Activated naive CD8-positive, alpha-beta T cell treated with anti-CD3 and anti-CD28 coated beads, Interleukin-2, amount 10 ng/mL, durations not matched to agents 7 days and 5 days (primary cell): ENCODE data around the gene MAN1C1. TPM values are rescaled to one million over a fixed set of nuclear protein-coding genes. Genes with fewer than 3 reads are reported as not detected.

ENCODE experiments used
- ATAC-seq: fragments of 150-1000 bp; cut with Tn5 transposase; one replicate; pipeline ENCODE4 v1.10.0; 2021; ENCODE audit warnings: low read depth, moderate library complexity
- POLR2A ChIA-PET: fragments of 350-600 bp; sonication (Branson Sonifier 250); formaldehyde crosslinking; loops from one replicate; lab custom pipeline; 2021; ENCODE audit warnings: antibody characterized with exemption; lab: Charles Lee
- DNase-seq: peaks from one replicate; pipeline ENCODE4 v3.0.0; 2021
- H3K27ac Mint-ChIP-seq: one replicate; pipeline ENCODE4 v1.8.0; 2022; ENCODE audit warnings: mild to moderate bottlenecking, mixed read lengths
- H3K27me3 Mint-ChIP-seq: one replicate; pipeline ENCODE4 v1.8.0; 2022; ENCODE audit warnings: mild to moderate bottlenecking, moderate library complexity, mixed read lengths
- H3K36me3 Mint-ChIP-seq: one replicate; pipeline ENCODE4 v1.8.0; 2021; ENCODE audit warnings: mild to moderate bottlenecking, mixed read lengths
- H3K4me1 Mint-ChIP-seq: one replicate; pipeline ENCODE4 v1.8.0; 2021; ENCODE audit warnings: mixed read lengths
- H3K4me3 Mint-ChIP-seq: one replicate; pipeline ENCODE4 v1.8.0; 2022; ENCODE audit warnings: mild to moderate bottlenecking, moderate library complexity, mixed read lengths
- H3K9me3 Mint-ChIP-seq: one replicate; pipeline ENCODE4 v1.8.0; 2021; ENCODE audit warnings: mixed read lengths
- total RNA-seq, 2 experiments: library from RNA; stranded (reverse); gene quantifications; one replicate each; pipeline ENCODE4 v1.2.3, GENCODE V29; 2021

The MAN1C1 gene
- total RNA-seq, 2 experiments from 2014 or later: 20.5 to 20.9 TPM

DNA sequence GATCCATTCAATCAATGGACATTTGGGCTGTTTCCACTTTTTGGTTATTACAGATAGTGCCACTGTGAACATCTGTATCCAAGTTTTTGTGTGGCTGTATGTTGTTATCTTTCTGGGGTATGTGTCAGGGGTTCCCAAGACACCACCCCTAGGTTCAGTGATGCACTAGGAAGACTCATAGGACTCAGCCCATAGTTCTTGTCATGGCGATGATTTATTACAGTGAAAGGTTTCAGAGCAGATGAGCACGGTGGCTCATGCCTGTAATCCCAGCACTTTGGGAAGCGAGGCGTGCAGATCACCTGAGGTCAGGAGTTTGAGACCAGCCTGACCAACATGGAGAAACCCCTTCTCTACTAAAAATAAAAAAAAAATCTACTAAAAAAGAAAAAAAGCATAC is 64.1 kb downstream of the MAN1C1 start:
- peaks cover 16% of the 10 kb centered on the region for H3K36me3 Mint-ChIP-seq
- no peak overlapping the region for H3K4me3 Mint-ChIP-seq
- H3K4me1 Mint-ChIP-seq: peaks cover 35% of the 10 kb centered on the region
- DNase-seq: no peak
- no peak overlapping the region for H3K27ac Mint-ChIP-seq
- POLR2A ChIA-PET: interaction anchor here (0.6 kb wide), 1 partner anchor 18 kb away, joined by 3 read pairs; no protein-coding TSS in a partner anchor
- ATAC-seq: no peak
- no peaks in the 10 kb centered on the region for H3K9me3 Mint-ChIP-seq
- peaks cover 26% of the 10 kb centered on the region for H3K27me3 Mint-ChIP-seq

DNA sequence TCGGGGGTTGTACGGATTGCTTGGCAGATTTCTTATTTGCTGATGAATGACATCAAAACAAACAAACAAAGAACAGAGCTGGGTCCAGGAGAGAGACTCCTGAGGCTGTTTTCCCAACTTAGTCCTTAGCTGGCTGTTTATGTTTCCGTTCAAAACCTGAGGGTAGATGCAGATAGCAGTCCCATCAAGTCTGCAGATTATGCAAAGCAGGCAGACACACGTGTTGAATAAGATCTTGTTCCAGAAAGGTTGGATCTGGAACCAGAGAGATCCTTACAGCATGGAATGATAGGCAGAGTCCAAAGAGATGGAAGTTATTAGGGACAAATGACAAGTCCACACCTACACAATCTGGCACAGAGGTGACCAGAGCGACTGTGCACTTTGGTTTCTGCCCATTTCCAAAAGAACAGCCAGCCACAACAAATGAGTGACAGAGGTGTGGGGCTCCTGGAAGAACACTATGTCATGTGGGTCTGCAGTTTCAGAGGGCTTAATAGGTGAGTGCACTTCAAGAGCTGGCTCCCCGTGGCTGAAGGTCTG is 65.5 kb downstream of the MAN1C1 start:
- no peak for DNase-seq
- ATAC-seq: no peak
- H3K9me3 Mint-ChIP-seq: no peaks in the 10 kb centered on the region
- peaks cover 20% of the 10 kb centered on the region for H3K36me3 Mint-ChIP-seq
- POLR2A ChIA-PET: no interaction called here
- H3K27me3 Mint-ChIP-seq: peaks cover 26% of the 10 kb centered on the region
- no peak overlapping the region for H3K27ac Mint-ChIP-seq
- peaks cover 22% of the 10 kb centered on the region for H3K4me1 Mint-ChIP-seq
- H3K4me3 Mint-ChIP-seq: no peak overlapping the region

DNA sequence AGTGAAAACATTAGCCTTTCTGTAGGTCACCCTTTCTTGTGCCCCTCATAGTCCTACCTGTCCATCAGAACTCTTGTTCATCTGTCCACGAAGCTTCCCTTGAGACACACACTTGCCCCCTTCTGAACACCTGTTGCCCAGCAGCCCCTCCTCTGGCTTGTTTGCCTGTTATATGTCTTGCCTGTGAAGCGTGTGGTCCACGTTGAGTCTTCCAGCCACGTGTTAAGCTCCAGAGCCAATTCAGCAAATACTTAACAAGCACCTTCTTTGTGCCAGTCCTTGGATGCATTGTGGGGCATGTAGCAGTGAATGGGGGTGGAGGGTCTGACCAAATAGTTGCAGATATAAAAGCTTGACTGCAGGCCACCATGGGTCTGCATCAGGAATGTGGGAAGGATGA is 66.6 kb downstream of the MAN1C1 start:
- Mint-ChIP-seq H3K27ac (no peak overlapping the region), H3K36me3 (peaks cover 16% of the 10 kb centered on the region), H3K4me1 (peaks cover 17% of the 10 kb centered on the region), H3K4me3 (no peak overlapping the region), H3K9me3 (no peaks in the 10 kb centered on the region), H3K27me3 (peaks cover 20% of the 10 kb centered on the region)
- POLR2A ChIA-PET: no interaction called here
- ATAC-seq: no peak
- DNase-seq: no peak

- Mint-ChIP-seq H3K9me3 (no peaks in the 10 kb centered on the region), H3K4me3 (no peak overlapping the region), H3K4me1 (peaks cover 16% of the 10 kb centered on the region), H3K36me3 (peaks cover 12% of the 10 kb centered on the region), H3K27ac (no peak overlapping the region), H3K27me3 (peaks cover 18% of the 10 kb centered on the region)
- POLR2A ChIA-PET: no interaction called here
- no peak for DNase-seq
- ATAC-seq: no peak
Measured at GRCh38 chr1:25683731-25684130, 67.1 kb downstream of the MAN1C1 start.

GRCh38 chr1:25684216-25684965 is 67.8 kb downstream of the MAN1C1 start:
- DNase-seq (no peak), ATAC-seq (no peak)
- POLR2A ChIA-PET: no interaction called here
- Mint-ChIP-seq H3K4me3 (no peak overlapping the region), H3K27me3 (peaks cover 15% of the 10 kb centered on the region), H3K4me1 (peaks cover 16% of the 10 kb centered on the region), H3K9me3 (no peaks in the 10 kb centered on the region), H3K36me3 (peaks cover 9% of the 10 kb centered on the region), H3K27ac (no peak overlapping the region)

DNA sequence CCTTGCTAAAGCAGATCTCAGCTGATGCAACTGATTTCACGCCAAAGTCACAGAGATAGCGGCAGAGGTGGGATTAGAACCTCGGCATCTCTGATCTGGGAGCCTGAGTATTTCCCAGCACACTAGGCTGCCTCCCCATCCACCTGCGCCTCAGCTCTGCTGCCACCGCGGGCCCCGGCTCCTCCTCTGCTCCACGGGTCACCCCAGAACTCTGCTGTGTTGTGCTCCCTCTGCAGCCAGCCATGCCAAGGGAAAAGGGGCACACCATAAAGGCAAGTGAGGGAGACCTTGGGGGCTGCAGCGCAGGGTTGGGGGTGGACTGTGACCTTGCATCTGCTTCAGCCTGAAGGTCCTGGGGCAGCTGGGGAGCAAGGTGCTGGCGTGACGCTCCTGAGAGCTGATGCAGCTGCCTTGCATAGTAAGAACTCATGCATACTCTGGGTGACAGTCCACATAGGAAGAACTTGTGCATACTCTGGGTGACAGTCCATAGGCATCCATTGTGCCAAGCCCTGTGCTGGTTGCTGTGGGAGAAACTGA is 68.7 kb downstream of the MAN1C1 start:
- no peak for ATAC-seq
- peaks cover 12% of the 10 kb centered on the region for H3K27me3 Mint-ChIP-seq
- peaks cover 19% of the 10 kb centered on the region for H3K4me1 Mint-ChIP-seq
- H3K27ac Mint-ChIP-seq: no peak overlapping the region
- DNase-seq: no peak
- peaks cover 8% of the 10 kb centered on the region for H3K36me3 Mint-ChIP-seq
- H3K4me3 Mint-ChIP-seq: no peak overlapping the region
- H3K9me3 Mint-ChIP-seq: no peaks in the 10 kb centered on the region
- POLR2A ChIA-PET: no interaction called here

GRCh38 chr1:25685938-25686665 is 69.5 kb downstream of the MAN1C1 start:
- DNase-seq (no peak), ATAC-seq (no peak)
- Mint-ChIP-seq H3K9me3 (no peaks in the 10 kb centered on the region), H3K27ac (no peak overlapping the region), H3K4me1 (peaks cover 24% of the 10 kb centered on the region), H3K27me3 (peaks cover 4% of the 10 kb centered on the region), H3K4me3 (no peak overlapping the region), H3K36me3 (peaks cover 4% of the 10 kb centered on the region)
- POLR2A ChIA-PET: no interaction called here

GRCh38 chr1:25687221-25688017 is 70.8 kb downstream of the MAN1C1 start:
- POLR2A ChIA-PET: interaction anchor here (0.6 kb wide), 1 partner anchor 220 kb away, joined by 3 read pairs; no protein-coding TSS in a partner anchor
- Mint-ChIP-seq H3K27ac (no peak overlapping the region), H3K4me3 (no peak overlapping the region), H3K36me3 (peaks cover 4% of the 10 kb centered on the region), H3K9me3 (no peaks in the 10 kb centered on the region), H3K4me1 (peaks cover 20% of the 10 kb centered on the region), H3K27me3 (peaks cover 4% of the 10 kb centered on the region)
- no peak for DNase-seq
- ATAC-seq: no peak

DNA sequence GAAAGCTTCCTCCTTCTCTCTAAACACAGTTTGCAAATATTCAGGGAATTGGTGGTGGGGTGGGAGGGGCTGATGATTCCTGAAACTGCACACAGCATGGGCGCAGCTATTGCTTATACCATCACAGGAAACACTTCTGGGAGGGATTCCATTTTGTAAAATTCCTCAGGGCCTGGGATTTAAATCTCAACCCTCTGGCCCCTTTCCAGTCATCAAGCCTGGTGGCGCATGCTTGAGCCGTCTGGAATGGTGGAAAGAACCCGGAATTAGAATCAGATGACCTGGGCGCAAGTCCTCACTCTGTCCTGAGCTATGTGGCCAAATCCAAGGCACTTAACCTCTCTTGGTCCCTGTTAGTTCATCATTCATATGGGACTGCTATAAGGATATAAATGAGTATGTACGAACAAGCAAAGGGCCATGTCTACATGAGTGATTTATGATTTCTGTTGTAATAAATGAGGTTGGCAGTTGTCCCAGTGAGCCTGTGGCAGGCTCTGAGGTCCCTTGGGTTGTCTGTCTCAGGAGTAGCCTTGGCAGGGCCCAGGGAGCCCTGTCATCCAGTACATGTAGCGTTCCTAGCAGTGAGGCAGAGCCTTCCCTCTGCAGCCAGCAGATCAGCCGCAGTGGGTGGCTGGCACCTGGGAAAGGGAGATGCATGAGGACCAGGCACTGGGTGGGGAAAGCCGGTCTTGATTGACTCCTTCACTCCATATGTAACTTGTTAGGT is 72.0 kb downstream of the MAN1C1 start:
- Mint-ChIP-seq H3K9me3 (no peaks in the 10 kb centered on the region), H3K27me3 (no peaks in the 10 kb centered on the region), H3K4me3 (no peak overlapping the region), H3K27ac (no peak overlapping the region), H3K36me3 (peaks cover 4% of the 10 kb centered on the region), H3K4me1 (peaks cover 19% of the 10 kb centered on the region)
- no peak for DNase-seq
- ATAC-seq: no peak
- POLR2A ChIA-PET: interaction anchor here (0.6 kb wide), 1 partner anchor 221 kb away, joined by 3 read pairs; no protein-coding TSS in a partner anchor

DNA sequence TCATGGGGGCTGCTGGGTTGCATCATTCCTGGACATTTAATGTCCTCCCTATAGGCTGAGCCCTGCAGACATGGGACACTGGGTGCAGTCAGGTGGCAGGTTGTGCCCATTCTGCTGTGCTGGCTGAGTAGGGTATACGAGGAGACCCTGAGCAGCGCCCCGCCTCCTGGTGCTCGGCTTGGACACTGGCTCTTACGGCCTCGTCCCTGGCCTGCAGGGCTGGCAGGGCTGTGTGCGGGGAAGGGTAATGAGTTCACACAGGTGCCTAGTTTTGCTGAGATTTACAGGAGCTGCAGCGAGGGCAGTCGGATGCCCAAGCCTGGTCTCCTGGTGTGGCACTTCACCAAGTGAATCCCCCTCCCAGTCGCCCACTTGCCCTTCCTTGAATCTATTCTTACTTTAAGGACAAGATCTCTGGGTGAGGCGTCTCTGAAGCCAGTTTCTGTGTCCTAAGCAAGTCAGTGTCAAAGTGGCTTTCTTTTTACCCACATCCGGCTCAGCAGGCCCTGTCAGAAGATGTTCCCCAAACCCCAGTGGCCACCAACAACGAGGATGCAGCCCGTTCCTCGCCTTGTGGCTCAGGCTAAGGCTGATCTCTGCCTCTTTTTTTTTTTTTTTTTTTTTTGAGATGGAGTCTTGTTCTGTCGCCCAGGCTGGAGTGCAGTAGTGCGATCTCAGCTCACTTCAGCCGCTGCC is 73.2 kb downstream of the MAN1C1 start:
- Mint-ChIP-seq H3K4me1 (peaks cover 17% of the 10 kb centered on the region), H3K27ac (no peak overlapping the region), H3K4me3 (no peak overlapping the region), H3K9me3 (no peaks in the 10 kb centered on the region), H3K36me3 (peaks cover 4% of the 10 kb centered on the region), H3K27me3 (no peaks in the 10 kb centered on the region)
- no peak for DNase-seq
- ATAC-seq: peak; percentile 55
- POLR2A ChIA-PET: interaction anchor here (0.7 kb wide), 1 partner anchor 111 kb away, joined by 6 read pairs; no protein-coding TSS in a partner anchor

DNA sequence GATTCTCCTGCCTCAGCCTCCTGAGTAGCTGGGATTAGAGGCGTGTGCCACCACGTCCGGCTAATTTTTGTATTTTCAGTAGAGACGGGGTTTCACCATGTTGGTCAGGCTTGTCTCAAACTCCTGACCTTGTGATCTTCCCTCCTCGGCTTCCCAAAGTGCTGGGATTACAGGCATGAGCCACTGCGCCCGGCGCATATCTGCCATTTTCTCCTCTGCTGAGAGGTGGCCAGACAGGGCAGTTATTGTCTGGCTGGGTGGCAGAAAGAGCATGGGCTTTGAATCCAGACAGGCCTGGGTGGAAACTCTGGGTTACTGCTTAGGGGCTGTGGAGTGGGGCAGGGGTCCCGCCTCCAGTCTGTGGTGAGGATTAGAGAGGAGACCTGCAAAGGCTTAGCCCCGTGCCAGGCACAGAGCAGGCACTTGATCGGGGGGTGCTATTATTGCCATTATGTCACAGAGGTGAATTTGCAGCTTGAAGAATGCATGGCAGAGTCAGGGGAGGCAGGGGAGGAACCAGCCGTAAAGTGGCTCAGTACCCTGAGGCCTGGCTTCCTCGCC is 73.9 kb downstream of the MAN1C1 start:
- no peak for ATAC-seq
- H3K36me3 Mint-ChIP-seq: peaks cover 4% of the 10 kb centered on the region
- DNase-seq: peak; percentile 17
- H3K9me3 Mint-ChIP-seq: no peaks in the 10 kb centered on the region
- H3K4me1 Mint-ChIP-seq: peaks cover 20% of the 10 kb centered on the region
- POLR2A ChIA-PET: interaction anchor here (0.7 kb wide), 1 partner anchor 110 kb away, joined by 6 read pairs; no protein-coding TSS in a partner anchor
- no peak overlapping the region for H3K4me3 Mint-ChIP-seq
- H3K27me3 Mint-ChIP-seq: no peaks in the 10 kb centered on the region
- no peak overlapping the region for H3K27ac Mint-ChIP-seq
